Cerebellar cortex (tissue), 1 donor: ENCODE results near the gene ARPC4.

Experiments
- DNase-seq: peaks from one replicate; pipeline ENCODE4 v3.0.0-alpha.2; 2015; ENCODE audit warnings: low spot score

The ARPC4 gene

DNA sequence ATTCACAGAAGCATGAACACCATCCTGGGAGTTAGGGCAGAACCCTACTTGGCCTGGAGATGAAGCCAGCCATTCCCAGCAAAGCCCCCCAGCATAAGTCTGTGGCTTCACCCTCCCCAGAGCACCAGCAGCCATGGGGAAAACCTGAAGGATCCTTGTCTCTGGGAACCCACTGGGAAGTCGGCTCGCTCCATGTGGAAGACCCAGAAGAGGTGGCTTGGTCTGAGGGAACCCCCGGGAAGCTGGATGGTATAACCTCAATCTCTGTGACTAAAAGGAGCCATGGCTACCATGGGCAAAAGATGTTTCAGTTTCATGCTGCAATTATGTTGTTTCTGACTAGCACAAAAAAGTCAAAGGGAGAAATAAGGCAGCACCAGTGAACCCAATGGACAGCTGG lies 62.7 kb downstream of the ARPC4 start:
- no peak for DNase-seq
